Keratinocyte (primary cell): Measurements from ENCODE around the gene HES2. TPM values are rescaled to one million over a fixed set of nuclear protein-coding genes. Genes with fewer than 3 reads are reported as not detected.

Experiments used
- DNase-seq: peaks from one replicate; pipeline ENCODE4 v3.0.0-alpha.2; 2011; ENCODE audit warnings: low read depth, missing footprints, low spot score
- FAIRE-seq: peaks from 2 replicates; lab custom pipeline; 2011; peaks lifted over from hg19 to GRCh38; lab: Jason Lieb, UNC
- H2AFZ ChIP-seq: 2 replicates; pipeline ENCODE4 v1.6.0; 2012; ENCODE audit warnings: low read length, control low read depth, inconsistent platforms; ENCODE audit not compliant: control insufficient read depth
- H3K27ac ChIP-seq: 2 replicates; pipeline ENCODE4 v1.5.1; 2011; ENCODE audit warnings: low read length; ENCODE audit not compliant: control insufficient read depth, insufficient read depth
- H3K27me3 ChIP-seq: 3 replicates; pipeline ENCODE4 v1.6.0; 2011; ENCODE audit warnings: low read length; ENCODE audit not compliant: control insufficient read depth, insufficient read depth; ENCODE audit errors: extremely low read depth
- H3K36me3 ChIP-seq, 2 experiments: 2 replicates in 1 of 2; 3 replicates in 1 of 2; pipeline ENCODE4 v1.5.1; 2011; ENCODE audit warnings: low read length in 2 of 2, mild to moderate bottlenecking in 1 of 2; ENCODE audit not compliant: control insufficient read depth in 2 of 2, insufficient read depth in 2 of 2; ENCODE audit errors: extremely low read depth in 1 of 2
- H3K4me1 ChIP-seq: 3 replicates; pipeline ENCODE4 v1.5.1; 2011; ENCODE audit warnings: low read length; ENCODE audit not compliant: control insufficient read depth, insufficient read depth; ENCODE audit errors: extremely low read depth
- H3K4me2 ChIP-seq: 3 replicates; pipeline ENCODE4 v1.6.0; 2011; ENCODE audit warnings: low read depth, low read length; ENCODE audit not compliant: control insufficient read depth, insufficient read depth; ENCODE audit errors: extremely low read depth
- H3K4me3 ChIP-seq, 3 experiments: fragments of 200-600 bp in 1 of 3; sonication (generic) in 1 of 3; 2 replicates in 2 of 3; 3 replicates in 1 of 3; pipeline ENCODE4 v1.5.1; 2011 to 2016; ENCODE audit warnings: low read length in 3 of 3, mild to moderate bottlenecking in 3 of 3, control low read depth in 2 of 3, inconsistent platforms in 1 of 3, low read depth in 1 of 3, mixed read lengths in 1 of 3, mixed run types in 1 of 3, moderate library complexity in 1 of 3; ENCODE audit not compliant: control insufficient read depth in 2 of 3, insufficient read depth in 2 of 3; ENCODE audit errors: extremely low read depth in 1 of 3
- H3K79me2 ChIP-seq: 2 replicates; pipeline ENCODE4 v1.6.0; 2012; ENCODE audit warnings: low read length; ENCODE audit not compliant: control insufficient read depth, insufficient read depth
- H3K9ac ChIP-seq: 3 replicates; pipeline ENCODE4 v1.6.0; 2011; ENCODE audit warnings: low read length; ENCODE audit not compliant: control insufficient read depth, insufficient read depth; ENCODE audit errors: extremely low read depth
- H3K9me1 ChIP-seq: 3 replicates; pipeline ENCODE4 v1.6.0; 2011; ENCODE audit warnings: low read length; ENCODE audit not compliant: control insufficient read depth, insufficient read depth; ENCODE audit errors: extremely low read depth
- H3K9me3 ChIP-seq: 2 replicates; pipeline ENCODE4 v1.5.1; 2012; ENCODE audit warnings: low read depth, low read length; ENCODE audit not compliant: control insufficient read depth
- H4K20me1 ChIP-seq: 3 replicates; pipeline ENCODE4 v1.6.0; 2011; ENCODE audit warnings: low read length; ENCODE audit not compliant: control insufficient read depth, insufficient read depth; ENCODE audit errors: extremely low read depth
- EZH2 ChIP-seq: IDR thresholded peaks from one replicate; pipeline ENCODE4 v1.6.1; 2012; ENCODE audit warnings: inconsistent platforms, mild to moderate bottlenecking, low read length, moderate library complexity
- dilution Hi-C: fragments of 300-500 bp; cut with MboI; formaldehyde crosslinking; loops from one replicate; pipeline ENCODE4 v1.7.0; 2020; ENCODE audit warnings: low sequenced_read_pairs; ENCODE audit not compliant: extremely low pct_ligation_motif_present
- polyA plus RNA-seq, 5 experiments: library from polyadenylated mRNA; depleted of rRNA in 3 of 5; stranded (reverse) in 3 of 5; stranded (forward) in 1 of 5; unstranded in 1 of 5; fragments of >200 nt; gene quantifications; 1 replicate in 1 of 5; 2 replicates in 3 of 5; 3 replicates in 1 of 5; pipeline versions ENCODE4 v1.2.1 to v1.2.3, GENCODE V29; 2011 to 2012; ENCODE audit warnings: missing spikeins in 2 of 5, low read depth in 1 of 5, low replicate concordance in 1 of 5
- TF ChIP-seq, protein P1 (sequence below), 3 experiments: IDR thresholded peaks in 1 of 3; conservative IDR thresholded peaks in 1 of 3; optimal IDR thresholded peaks in 1 of 3; 2 replicates in 2 of 3; 3 replicates in 1 of 3; pipeline versions ENCODE3 to v1.5.1; 2011; ENCODE audit warnings: low read length in 3 of 3, mild to moderate bottlenecking in 3 of 3, moderate library complexity in 2 of 3, control low read depth in 1 of 3, inconsistent platforms in 1 of 3; ENCODE audit not compliant: insufficient read depth in 2 of 3; ENCODE audit errors: extremely low read depth in 1 of 3

HES2 gene
- polyA plus RNA-seq, 1 donor (not counting 4 experiments of a cell fraction or from before 2014, with no cell fraction given) = 30.1 TPM

DNA sequence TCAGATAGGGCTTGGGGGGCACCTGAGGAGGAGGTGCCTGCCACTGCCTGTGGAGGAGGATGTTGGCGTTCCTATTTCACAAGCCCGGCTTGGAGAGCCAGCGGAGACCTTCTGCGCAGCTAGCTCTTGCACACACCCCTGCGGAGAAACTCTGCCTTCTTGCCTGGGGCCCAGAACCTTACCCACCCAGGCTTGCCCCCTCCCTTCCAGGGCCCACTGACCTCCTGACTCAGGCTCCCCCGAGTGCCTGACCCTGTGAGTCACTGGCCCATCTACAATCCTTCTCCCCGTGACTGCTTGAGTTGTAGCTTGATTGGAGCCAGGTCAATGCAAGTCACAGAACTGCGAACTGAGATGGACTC, 3.4 kb downstream of the HES2 start:
- peak overlapping the region; percentile 96 for H3K27ac ChIP-seq
- no peaks in the 10 kb centered on the region for H4K20me1 ChIP-seq
- H3K4me3 ChIP-seq = no peak overlapping the region
- TF ChIP-seq, protein P1, sequence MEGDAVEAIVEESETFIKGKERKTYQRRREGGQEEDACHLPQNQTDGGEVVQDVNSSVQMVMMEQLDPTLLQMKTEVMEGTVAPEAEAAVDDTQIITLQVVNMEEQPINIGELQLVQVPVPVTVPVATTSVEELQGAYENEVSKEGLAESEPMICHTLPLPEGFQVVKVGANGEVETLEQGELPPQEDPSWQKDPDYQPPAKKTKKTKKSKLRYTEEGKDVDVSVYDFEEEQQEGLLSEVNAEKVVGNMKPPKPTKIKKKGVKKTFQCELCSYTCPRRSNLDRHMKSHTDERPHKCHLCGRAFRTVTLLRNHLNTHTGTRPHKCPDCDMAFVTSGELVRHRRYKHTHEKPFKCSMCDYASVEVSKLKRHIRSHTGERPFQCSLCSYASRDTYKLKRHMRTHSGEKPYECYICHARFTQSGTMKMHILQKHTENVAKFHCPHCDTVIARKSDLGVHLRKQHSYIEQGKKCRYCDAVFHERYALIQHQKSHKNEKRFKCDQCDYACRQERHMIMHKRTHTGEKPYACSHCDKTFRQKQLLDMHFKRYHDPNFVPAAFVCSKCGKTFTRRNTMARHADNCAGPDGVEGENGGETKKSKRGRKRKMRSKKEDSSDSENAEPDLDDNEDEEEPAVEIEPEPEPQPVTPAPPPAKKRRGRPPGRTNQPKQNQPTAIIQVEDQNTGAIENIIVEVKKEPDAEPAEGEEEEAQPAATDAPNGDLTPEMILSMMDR (optimal IDR thresholded peaks at IDR 0.05 in 1 of 3, IDR thresholded peaks at IDR 0.05 in 1 of 3, conservative IDR thresholded peaks at IDR 0.05 in 1 of 3; ENCODE audit: extremely low read depth in 1 of 3, insufficient read depth in 2 of 3, low read length in 3 of 3) = no peak
- no peak for TF ChIP-seq EZH2
- no peak overlapping the region for H3K4me2 ChIP-seq
- H3K9ac ChIP-seq = peak overlapping the region; percentile 80
- no peaks in the 10 kb centered on the region for H3K9me3 ChIP-seq
- no peaks in the 10 kb centered on the region for H3K36me3 ChIP-seq
- H3K4me1 ChIP-seq = peaks cover 59% of the 10 kb centered on the region
- DNase-seq (no peak), FAIRE-seq (no peak)
- H3K79me2 ChIP-seq = peaks cover 16% of the 10 kb centered on the region
- dilution Hi-C loops = no loop called here
- no peaks in the 10 kb centered on the region for H3K9me1 ChIP-seq
- H3K27me3 ChIP-seq = no peaks in the 10 kb centered on the region
- no peak overlapping the region for H2AFZ ChIP-seq

DNA sequence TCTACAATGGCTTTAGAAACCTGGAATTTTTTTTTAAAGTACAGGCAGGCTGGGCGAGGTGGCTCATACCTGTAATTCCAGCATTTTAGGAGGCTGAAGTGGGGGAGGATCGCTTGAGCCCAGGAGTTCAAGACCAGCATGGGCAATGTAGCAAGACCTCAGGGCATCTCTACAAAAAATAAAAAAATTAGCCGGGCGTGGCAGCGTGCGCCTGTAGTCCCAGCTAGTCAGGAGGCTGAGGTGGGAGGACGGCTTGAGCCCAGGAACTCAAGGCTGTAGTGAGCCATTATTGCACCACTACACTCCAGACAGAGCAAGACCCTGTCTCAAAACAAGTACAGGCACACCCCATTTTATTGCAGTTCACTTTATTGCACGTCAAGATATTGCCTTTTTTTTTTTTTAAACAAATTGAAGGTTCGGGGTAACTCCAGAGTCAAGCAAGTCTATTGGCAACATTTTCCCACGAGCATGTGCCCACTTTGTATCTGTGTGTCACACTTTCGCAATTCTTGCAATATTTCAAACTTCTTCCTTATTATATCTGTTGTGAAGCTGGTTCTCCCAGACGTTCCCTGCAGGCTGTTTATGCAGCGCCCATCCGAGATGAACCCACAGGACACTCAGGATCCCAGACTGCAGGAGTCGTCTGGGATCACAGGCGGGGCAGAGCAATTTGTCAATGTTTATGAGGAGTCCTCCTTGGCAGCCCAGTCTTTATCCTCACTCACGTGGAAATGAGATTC, 4.7 kb downstream of the HES2 start:
- TF ChIP-seq EZH2 = no peak
- TF ChIP-seq, protein P1 (optimal IDR thresholded peaks at IDR 0.05 in 1 of 3, IDR thresholded peaks at IDR 0.05 in 1 of 3, conservative IDR thresholded peaks at IDR 0.05 in 1 of 3; ENCODE audit: extremely low read depth in 1 of 3, insufficient read depth in 2 of 3, low read length in 3 of 3) = no peak
- H4K20me1 ChIP-seq = no peaks in the 10 kb centered on the region
- no peaks in the 10 kb centered on the region for H3K27me3 ChIP-seq
- peak; percentile 48 for FAIRE-seq
- H3K79me2 ChIP-seq = peaks cover 16% of the 10 kb centered on the region
- dilution Hi-C loops = no loop called here
- H3K4me2 ChIP-seq = peak overlapping the region; percentile 81
- H3K9ac ChIP-seq = peak overlapping the region; percentile 80
- H3K36me3 ChIP-seq = no peaks in the 10 kb centered on the region
- peaks cover 48% of the 10 kb centered on the region for H3K4me1 ChIP-seq
- H3K27ac ChIP-seq = peak overlapping the region; percentile 96
- H3K9me3 ChIP-seq = no peaks in the 10 kb centered on the region
- H3K9me1 ChIP-seq = no peaks in the 10 kb centered on the region
- no peak for DNase-seq
- peak overlapping the region in 1 of 3 experiments; percentile 50 for H3K4me3 ChIP-seq
- H2AFZ ChIP-seq = no peak overlapping the region
